HCT116 (cell line): ENCODE data around the gene NDUFA7. TPM values are rescaled to one million over a fixed set of nuclear protein-coding genes. Genes with fewer than 3 reads are reported as not detected.
"Not testable (repeated sequence)": the region's sequence is repeated elsewhere in the genome, so short reads cannot be mapped to it uniquely, and the experiment has no call there.

ENCODE experiments used
- ATAC-seq: fragments of 200-7000 bp; cut with Tn5 transposase; 2 replicates; pipeline ENCODE4 v1.9.1; 2020; ENCODE audit warnings: mild to moderate bottlenecking, moderate library complexity
- BruUV-seq: library from RNA; stranded (reverse); fragments of 400-500 nt; replicated peaks from 2 replicates; lab custom pipeline; 2021; lab: Mats Ljungman, UMichigan
- CTCF ChIA-PET: fragments of 300-600 bp; sonication (Branson Sonifier 250); formaldehyde crosslinking; loops from one replicate; lab custom pipeline; 2021; ENCODE audit warnings: antibody characterized with exemption; lab: Charles Lee
- POLR2A ChIA-PET: fragments of 300-600, 350-600 bp; sonication (Branson Sonifier 250); formaldehyde crosslinking; loops from one replicate; lab custom pipeline; 2021; ENCODE audit warnings: antibody characterized with exemption; lab: Charles Lee
- RAD21 ChIA-PET, 2 experiments: fragments of 300-600 bp; sonication (Branson Sonifier 250); formaldehyde crosslinking; loops; one replicate each; lab custom pipeline; 2023; ENCODE audit warnings: low total read pairs in 2 of 2; ENCODE audit not compliant: uncharacterized antibody in 2 of 2, unreplicated experiment in 2 of 2, low non-redundant PET in 1 of 2; lab: Charles Lee
- DNase-seq: peaks from one replicate; pipeline ENCODE4 v3.0.0-alpha.2; 2010; ENCODE audit warnings: low read depth, low spot score
- H2AFZ ChIP-seq: fragments of 200-600 bp; shearing (Covaris generic), sonication (generic); 2 replicates; pipeline ENCODE4 v1.6.1; 2017; ENCODE audit warnings: low read depth, mixed run types, mixed read lengths, antibody characterized with exemption, low read length; ENCODE audit not compliant: poor library complexity, severe bottlenecking
- H3K27ac ChIP-seq: 2 replicates; pipeline ENCODE4 v1.5.1; 2012; ENCODE audit warnings: low read depth, low read length
- H3K27me3 ChIP-seq: fragments of 200-600 bp; sonication (generic); 2 replicates; pipeline ENCODE4 v1.6.1; 2016; ENCODE audit warnings: mixed run types, low read length, mixed read lengths; ENCODE audit not compliant: insufficient read depth
- H3K36me3 ChIP-seq, 2 experiments: fragments of 200-500 bp in 1 of 2; fragments of 200-600 bp in 1 of 2; sonication (Bioruptor generic) in 1 of 2; sonication (generic) in 1 of 2; 2 replicates each; pipeline versions ENCODE4 v1.5.1 to v1.6.1; 2014 to 2016; ENCODE audit warnings: low read length in 2 of 2, inconsistent platforms in 1 of 2, mixed read lengths in 1 of 2, mixed run types in 1 of 2; ENCODE audit not compliant: insufficient read depth in 2 of 2, control insufficient read depth in 1 of 2
- H3K4me1 ChIP-seq, 2 experiments: fragments of 200-600 bp in 1 of 2; sonication (generic) in 1 of 2; 2 replicates each; pipeline versions ENCODE4 v1.5.1 to v1.6.1; 2012 to 2017; ENCODE audit warnings: low read length in 2 of 2, inconsistent platforms in 1 of 2, mild to moderate bottlenecking in 1 of 2, mixed read lengths in 1 of 2, mixed run types in 1 of 2, moderate library complexity in 1 of 2; ENCODE audit not compliant: insufficient read depth in 2 of 2, control insufficient read depth in 1 of 2
- H3K4me2 ChIP-seq: fragments of 200-600 bp; sonication (generic); 2 replicates; pipeline ENCODE4 v1.6.1; 2017; ENCODE audit warnings: mixed run types, low read length, mixed read lengths
- H3K4me3 ChIP-seq, 2 experiments: fragments of 200-600 bp in 1 of 2; sonication (generic) in 1 of 2; replicated peaks in 1 of 2; 2 replicates each; pipeline ENCODE4 v1.5.1; 2011 to 2016; ENCODE audit warnings: low read length in 2 of 2, control low read depth in 1 of 2, low read depth in 1 of 2, mild to moderate bottlenecking in 1 of 2, mixed read lengths in 1 of 2, mixed run types in 1 of 2
- H3K79me2 ChIP-seq: fragments of 200-600 bp; sonication (generic); 2 replicates; pipeline ENCODE4 v1.6.1; 2017; ENCODE audit warnings: mild to moderate bottlenecking, mixed run types, low read length, moderate library complexity, mixed read lengths; ENCODE audit not compliant: insufficient read depth
- H3K9ac ChIP-seq: fragments of 200-600 bp; sonication (generic); 2 replicates; pipeline ENCODE4 v1.6.1; 2016; ENCODE audit warnings: low read length, mixed read lengths
- H3K9me2 ChIP-seq: fragments of 200-600 bp; sonication (generic), shearing (Covaris generic); 2 replicates; pipeline ENCODE4 v1.6.1; 2017; ENCODE audit warnings: mixed run types, mild to moderate bottlenecking, moderate library complexity; ENCODE audit not compliant: insufficient read depth
- H3K9me3 ChIP-seq, 2 experiments: fragments of 200-500 bp in 1 of 2; fragments of 200-600 bp in 1 of 2; sonication (Bioruptor generic) in 1 of 2; sonication (generic) in 1 of 2; 2 replicates each; pipeline ENCODE4 v1.6.1; 2014 to 2017; ENCODE audit warnings: low read length in 2 of 2, mixed read lengths in 2 of 2, inconsistent platforms in 1 of 2, low read depth in 1 of 2, mild to moderate bottlenecking in 1 of 2, mixed run types in 1 of 2, moderate library complexity in 1 of 2; ENCODE audit not compliant: control insufficient read depth in 1 of 2, insufficient read depth in 1 of 2
- H4K20me1 ChIP-seq: fragments of 200-600 bp; sonication (generic), shearing (Covaris generic); 2 replicates; pipeline ENCODE4 v1.6.1; 2017; ENCODE audit warnings: mixed run types, mild to moderate bottlenecking, moderate library complexity; ENCODE audit not compliant: insufficient read depth
- CBX3 ChIP-seq: IDR thresholded peaks from 2 replicates; pipeline ENCODE4 v1.6.1; 2012; ENCODE audit warnings: low read depth
- EGR1 ChIP-seq: IDR thresholded peaks from 2 replicates; pipeline ENCODE4 v1.6.1; 2012; ENCODE audit warnings: low read depth
- EZH2 ChIP-seq: fragments of 200-600 bp; sonication (generic); IDR thresholded peaks from 2 replicates; pipeline ENCODE4 v1.6.1; 2017; ENCODE audit warnings: antibody characterized with exemption, mixed run types
- EZH2phosphoT487 ChIP-seq: fragments of 200-600 bp; IDR thresholded peaks from 2 replicates; pipeline ENCODE4 v1.6.1; 2018; ENCODE audit warnings: antibody characterized with exemption, borderline replicate concordance
- FOSL1 ChIP-seq: IDR thresholded peaks from 2 replicates; pipeline ENCODE4 v1.6.1; 2012; ENCODE audit warnings: low read depth
- JUND ChIP-seq: IDR thresholded peaks from 2 replicates; pipeline ENCODE4 v1.6.1; 2012
- POLR2A ChIP-seq: IDR thresholded peaks from 2 replicates; pipeline ENCODE4 v1.7.0; 2011; ENCODE audit warnings: borderline replicate concordance; ENCODE audit not compliant: insufficient read depth, insufficient read length; ENCODE audit errors: extremely low read depth
- POLR2AphosphoS5 ChIP-seq: IDR thresholded peaks from 2 replicates; pipeline ENCODE4 v1.6.1; 2011; ENCODE audit warnings: mild to moderate bottlenecking, low read depth, low read length, moderate library complexity
- REST ChIP-seq: IDR thresholded peaks from 2 replicates; pipeline ENCODE4 v1.6.1; 2012; ENCODE audit warnings: low read depth
- SP1 ChIP-seq: IDR thresholded peaks from 2 replicates; pipeline ENCODE4 v1.6.1; 2012; ENCODE audit warnings: low read depth
- SRF ChIP-seq: IDR thresholded peaks from 2 replicates; pipeline ENCODE4 v1.6.1; 2012; ENCODE audit warnings: low read depth
- TCF7L2 ChIP-seq: IDR thresholded peaks from 2 replicates; pipeline ENCODE4 v1.7.0; 2011; ENCODE audit warnings: borderline replicate concordance, inconsistent platforms; ENCODE audit not compliant: insufficient read depth, insufficient read length; ENCODE audit errors: extremely low read depth
- YY1 ChIP-seq: IDR thresholded peaks from 2 replicates; pipeline ENCODE4 v1.6.1; 2011; ENCODE audit warnings: low read length, low read depth, moderate library complexity, mild to moderate bottlenecking; ENCODE audit not compliant: insufficient replicate concordance; ENCODE audit errors: extremely low read depth
- ZFX ChIP-seq: fragments of 450-650 bp; IDR thresholded peaks from 2 replicates; pipeline ENCODE4 v1.6.1; 2017
- ZNF274 ChIP-seq: fragments of 200-500 bp; sonication (Bioruptor generic); IDR thresholded peaks from 2 replicates; pipeline ENCODE4 v1.6.1; 2014; ENCODE audit warnings: mild to moderate bottlenecking, low read depth, low read length, inconsistent platforms
- intact Hi-C: fragments of 100-400 bp; cut with micrococcal nuclease; formaldehyde crosslinking; loops from 2 replicates; pipeline ENCODE4 v1.10.0; 2022
- total RNA-seq: library from RNA; stranded (reverse); gene quantifications from one replicate; pipeline ENCODE4 v1.2.1, GENCODE V29; 2021; ENCODE audit not compliant: unreplicated experiment
- TF ChIP-seq, protein P1 (sequence below): IDR thresholded peaks from 2 replicates; pipeline ENCODE4 v1.6.1; 2011; ENCODE audit warnings: mild to moderate bottlenecking, low read length, moderate library complexity; ENCODE audit not compliant: insufficient replicate concordance; ENCODE audit errors: extremely low read depth

The NDUFA7 gene
- total RNA-seq, 1 experiment from 2014 or later = 86.9 TPM

DNA sequence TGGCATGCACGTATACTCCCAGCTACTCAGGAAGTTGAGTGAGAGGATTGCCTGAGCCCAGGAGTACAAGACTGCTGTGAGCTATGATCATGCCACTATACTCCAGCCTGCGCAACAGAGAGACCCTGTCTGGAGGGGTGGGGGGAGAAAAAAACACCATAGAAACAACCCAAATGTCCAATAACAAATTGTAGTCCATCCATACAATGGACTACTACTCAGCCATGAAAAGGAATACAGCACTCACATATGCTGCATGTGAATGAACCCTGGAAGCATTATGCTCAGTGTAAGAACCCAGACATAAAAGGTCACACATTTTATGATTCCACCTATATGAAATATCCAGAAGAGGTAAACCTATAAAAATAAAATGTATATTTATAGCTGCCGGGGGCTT lies 55.3 kb downstream of the NDUFA7 start:
- ChIA-PET CTCF (no interaction called here), RAD21 (no interaction called here), POLR2A (no interaction called here)

GRCh38 chr19:8264248-8264647 lies 56.9 kb downstream of the NDUFA7 start:
- H3K4me1 ChIP-seq = peaks cover 6 to 22% of the 10 kb centered on the region in 2 experiments
- ATAC-seq, BruUV-seq, H3K36me3 ChIP-seq, RAD21 ChIA-PET, H3K4me3 ChIP-seq, H4K20me1 ChIP-seq, H3K79me2 ChIP-seq, H3K9ac ChIP-seq, H2AFZ ChIP-seq, POLR2A ChIA-PET, H3K27me3 ChIP-seq, H3K27ac ChIP-seq, H3K9me3 ChIP-seq, H3K9me2 ChIP-seq, H3K4me2 ChIP-seq, DNase-seq: not testable (repeated sequence)
- CTCF ChIA-PET = interaction anchor here (1.7 kb wide), 1 partner anchor 71 kb away, joined by 4 read pairs; no protein-coding TSS in a partner anchor
- intact Hi-C loops = loop anchor here (10.0 kb wide), 1 partner anchor 311 kb away; the partner anchor contains the start of gene MYO1F

More for the DNA sequence above, 55.3 kb downstream of the NDUFA7 start:
- no peaks in the 10 kb centered on the region for H3K79me2 ChIP-seq
- TF ChIP-seq, protein P1, sequence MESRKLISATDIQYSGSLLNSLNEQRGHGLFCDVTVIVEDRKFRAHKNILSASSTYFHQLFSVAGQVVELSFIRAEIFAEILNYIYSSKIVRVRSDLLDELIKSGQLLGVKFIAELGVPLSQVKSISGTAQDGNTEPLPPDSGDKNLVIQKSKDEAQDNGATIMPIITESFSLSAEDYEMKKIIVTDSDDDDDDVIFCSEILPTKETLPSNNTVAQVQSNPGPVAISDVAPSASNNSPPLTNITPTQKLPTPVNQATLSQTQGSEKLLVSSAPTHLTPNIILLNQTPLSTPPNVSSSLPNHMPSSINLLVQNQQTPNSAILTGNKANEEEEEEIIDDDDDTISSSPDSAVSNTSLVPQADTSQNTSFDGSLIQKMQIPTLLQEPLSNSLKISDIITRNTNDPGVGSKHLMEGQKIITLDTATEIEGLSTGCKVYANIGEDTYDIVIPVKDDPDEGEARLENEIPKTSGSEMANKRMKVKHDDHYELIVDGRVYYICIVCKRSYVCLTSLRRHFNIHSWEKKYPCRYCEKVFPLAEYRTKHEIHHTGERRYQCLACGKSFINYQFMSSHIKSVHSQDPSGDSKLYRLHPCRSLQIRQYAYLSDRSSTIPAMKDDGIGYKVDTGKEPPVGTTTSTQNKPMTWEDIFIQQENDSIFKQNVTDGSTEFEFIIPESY = no peak
- TF ChIP-seq SRF (no peak), YY1 (no peak), POLR2A (no peak), JUND (no peak), ZFX (no peak), CBX3 (no peak), POLR2AphosphoS5 (no peak), EZH2phosphoT487 (no peak), EZH2 (no peak), REST (no peak), EGR1 (no peak), TCF7L2 (no peak), FOSL1 (no peak), SP1 (no peak), ZNF274 (no peak)
- TF ChIP-seq, all 23 proteins: peak for 0
- Histone ChIP-seq H3K9me2 (no peaks in the 10 kb centered on the region), H4K20me1 (no peaks in the 10 kb centered on the region), H3K4me3 (no peak overlapping the region), H2AFZ (no peak overlapping the region), H3K36me3 (no peaks in the 10 kb centered on the region), H3K27ac (no peak overlapping the region), H3K4me1 (peaks cover under 1 to 19% of the 10 kb centered on the region in 2 experiments; a peak in 3 of 4 replicates), H3K27me3 (no peaks in the 10 kb centered on the region), H3K9me3 (no peaks in the 10 kb centered on the region), H3K4me2 (no peak overlapping the region), H3K9ac (no peak overlapping the region)
- no TSS peak for BruUV-seq
- intact Hi-C loops = loop anchor here (10.0 kb wide), 1 partner anchor 309 kb away; the partner anchor contains the start of gene MYO1F
- ATAC-seq (no peak), DNase-seq (no peak)
